Measurements from ENCODE around the gene SCAPER. TPM values are rescaled to one million over a fixed set of nuclear protein-coding genes. Genes with fewer than 3 reads are reported as not detected.

SCAPER gene
- 5.4 and 13.2 TPM in 2 replicates for total RNA-seq

GRCh38 chr15:76905013-76905839 is at the start of gene SCAPER:
Gene SCAPER, minus strand, starts transcription at chr15:76905340. Its CDS starts 21,523 bp downstream, at chr15:76883817.

GRCh38 chr15:76931397-76932134 is 26.4 kb upstream of the SCAPER start, which contains the start of gene RCN2:
Gene RCN2, plus strand, starts transcription at chr15:76931749. Its CDS starts 93 bp downstream, at chr15:76931842.

GRCh38 chr15:76336254-76337058 is 568.7 kb downstream of the SCAPER start, which contains the start of gene ISL2:
Gene ISL2, plus strand, starts transcription at chr15:76336773. Its CDS starts 111 bp downstream, at chr15:76336884.

GRCh38 chr15:76311100-76311953 is 593.8 kb downstream of the SCAPER start, which contains the start of gene ETFA:
Gene ETFA, minus strand, starts transcription at chr15:76311469. Its CDS starts 81 bp downstream, at chr15:76311388.

Other genes starting within 250 kb of the SCAPER start
- gene RCN2, start 26.4 kb upstream of the SCAPER start, total RNA-seq, result 42.9 and 61.4 TPM in 2 replicates
- gene PSTPIP1, start 89.8 kb upstream of the SCAPER start, total RNA-seq, result 0.56 and 1.3 TPM in 2 replicates
- gene TSPAN3, start 165.8 kb upstream of the SCAPER start, total RNA-seq, result 194 and 396 TPM in 2 replicates